ENCODE measurements around the gene STX8. TPM values are rescaled to one million over a fixed set of nuclear protein-coding genes. Genes with fewer than 3 reads are reported as not detected.

STX8 gene
- total and polyA plus RNA-seq, 9 of the 15 experiments (the other 6 are each of a cell fraction or from before 2014, with no cell fraction given): 14.6 to 42.5 (median 22.1) TPM

GRCh38 chr17:9468937-9469336 lies 106.7 kb downstream of the STX8 start:
- BruUV-seq (replicated peaks): no TSS peak
- TF ChIP-seq ESRRA (IDR thresholded peaks at IDR 0.05; ENCODE audit: borderline replicate concordance, low read depth): no peak
- TF ChIP-seq KLF10 (CRISPR knock-in tag; IDR thresholded peaks at IDR 0.05): no peak
- ChIA-PET CTCF (ENCODE audit: low intra/inter-chr PET ratio) (no interaction called here), POLR2A (no interaction called here)
- no peak overlapping the region for H3K9ac ChIP-seq (ENCODE audit: insufficient read depth in 1 of 2, low read depth in 2 of 2, low read length in 2 of 2)
- H3K79me2 ChIP-seq (ENCODE audit: control insufficient read depth, insufficient read depth, low read length): no peaks in the 10 kb centered on the region
- no peak overlapping the region for H2AFZ ChIP-seq (ENCODE audit: low read depth, low read length)
- no peak overlapping the region for H3K4me3 ChIP-seq
- H3K9me3 ChIP-seq (replicated peaks; ENCODE audit: control insufficient read depth, insufficient read depth, low read depth, low read length): no peaks in the 10 kb centered on the region
- in situ Hi-C loops (cut with MboI): no loop called here
- no peak for DNase-seq (ENCODE audit: extremely low read depth in 1 of 4, low spot score in 3 of 4)
- H3K9me1 ChIP-seq (ENCODE audit: control insufficient read depth, insufficient read depth, low read length): no peaks in the 10 kb centered on the region
- no peaks in the 10 kb centered on the region for H4K20me1 ChIP-seq (replicated peaks; ENCODE audit: control insufficient read depth, insufficient read depth, low read length)
- H3K27ac ChIP-seq (ENCODE audit: extremely low read depth, low read depth, low read length): no peak overlapping the region
- intact Hi-C loops (cut with micrococcal nuclease): no loop called here
- H3K36me3 ChIP-seq (ENCODE audit: control insufficient read depth, insufficient read depth, low read length): no peaks in the 10 kb centered on the region
- no peaks in the 10 kb centered on the region for H3K4me1 ChIP-seq (replicated peaks in 1 of 2; ENCODE audit: control insufficient read depth in 2 of 2, insufficient read depth in 2 of 2, low read length in 2 of 2)
- no peak for ATAC-seq
- H3K4me2 ChIP-seq (ENCODE audit: insufficient read depth, low read length): no peak overlapping the region
- no peaks in the 10 kb centered on the region; a peak in 1 of 5 replicates for H3K27me3 ChIP-seq (ENCODE audit: control insufficient read depth in 2 of 2, insufficient read depth in 2 of 2, low read length in 2 of 2)
- WGBS (ENCODE audit: insufficient coverage, low coverage, missing lambda C conversion rate): 9% methylated on average over 4 of the region's 4 CpGs
- no peak for FAIRE-seq

GRCh38 chr17:9468532-9468931 lies 107.1 kb downstream of the STX8 start:
- no peak for TF ChIP-seq MCM2 (IDR thresholded peaks at IDR 0.05; ENCODE audit: low read depth)
- no peak for TF ChIP-seq ZSCAN32 (CRISPR knock-in tag; IDR thresholded peaks at IDR 0.05)
- TF ChIP-seq FOXK2 (conservative IDR thresholded peaks at IDR 0.05 in 1 of 2, IDR thresholded peaks at IDR 0.05 in 1 of 2; ENCODE audit: low read depth in 2 of 2): no peak
- ChIA-PET POLR2A (no interaction called here), CTCF (ENCODE audit: low intra/inter-chr PET ratio) (no interaction called here)
- Histone ChIP-seq H3K27ac (ENCODE audit: extremely low read depth, low read depth, low read length) (no peak overlapping the region), H3K9ac (ENCODE audit: insufficient read depth in 1 of 2, low read depth in 2 of 2, low read length in 2 of 2) (no peak overlapping the region), H3K79me2 (ENCODE audit: control insufficient read depth, insufficient read depth, low read length) (no peaks in the 10 kb centered on the region), H3K4me3 (no peak overlapping the region), H2AFZ (ENCODE audit: low read depth, low read length) (no peak overlapping the region), H3K9me1 (ENCODE audit: control insufficient read depth, insufficient read depth, low read length) (no peaks in the 10 kb centered on the region), H3K4me2 (ENCODE audit: insufficient read depth, low read length) (no peak overlapping the region), H3K36me3 (ENCODE audit: control insufficient read depth, insufficient read depth, low read length) (no peaks in the 10 kb centered on the region), H3K4me1 (replicated peaks in 1 of 2; ENCODE audit: control insufficient read depth in 2 of 2, insufficient read depth in 2 of 2, low read length in 2 of 2) (no peaks in the 10 kb centered on the region), H3K9me3 (replicated peaks; ENCODE audit: control insufficient read depth, insufficient read depth, low read depth, low read length) (no peaks in the 10 kb centered on the region), H3K27me3 (ENCODE audit: control insufficient read depth in 2 of 2, insufficient read depth in 2 of 2, low read length in 2 of 2) (no peaks in the 10 kb centered on the region; a peak in 1 of 5 replicates), H4K20me1 (replicated peaks; ENCODE audit: control insufficient read depth, insufficient read depth, low read length) (no peaks in the 10 kb centered on the region)
- 12% methylated on average over 10 of the region's 10 CpGs for WGBS (ENCODE audit: insufficient coverage, low coverage, missing lambda C conversion rate)
- FAIRE-seq: no peak
- BruUV-seq (replicated peaks): no TSS peak
- no peak for DNase-seq (ENCODE audit: extremely low read depth in 1 of 4, low spot score in 3 of 4)
- no peak for ATAC-seq
- in situ Hi-C loops (cut with MboI) (no loop called here), intact Hi-C loops (cut with micrococcal nuclease) (no loop called here)
